Measurements from ENCODE around the gene GRM7. TPM values are rescaled to one million over a fixed set of nuclear protein-coding genes. Genes with fewer than 3 reads are reported as not detected.

Gene GRM7
- total RNA-seq, 1 donor from 2014 or later, result 4.1 TPM

DNA sequence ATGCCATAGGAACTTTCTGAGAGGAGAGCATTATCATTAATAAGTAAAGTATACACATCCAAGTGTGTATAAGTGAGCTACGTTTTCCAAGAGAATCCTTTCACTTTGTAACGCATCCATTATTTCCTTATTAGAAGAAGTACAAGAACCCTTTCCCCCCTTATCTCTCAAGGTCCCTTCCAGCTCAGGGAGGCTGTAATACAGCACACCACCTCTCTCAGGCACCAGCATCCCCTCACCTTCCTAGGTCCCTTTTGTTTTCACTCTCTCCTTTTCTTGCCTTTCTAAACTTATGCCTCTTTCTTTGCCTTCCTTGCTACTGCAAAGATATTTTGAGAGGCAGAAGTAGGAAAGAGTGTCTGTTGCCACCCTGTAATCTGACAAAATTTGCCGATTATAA, 446.0 kb downstream of the GRM7 start:
- no peak for DNase-seq (ENCODE audit: low spot score)

- DNase-seq (ENCODE audit: low spot score), result peak; percentile 74
Measured at GRCh38 chr3:7307410-7307809, 446.5 kb downstream of the GRM7 start.

DNA sequence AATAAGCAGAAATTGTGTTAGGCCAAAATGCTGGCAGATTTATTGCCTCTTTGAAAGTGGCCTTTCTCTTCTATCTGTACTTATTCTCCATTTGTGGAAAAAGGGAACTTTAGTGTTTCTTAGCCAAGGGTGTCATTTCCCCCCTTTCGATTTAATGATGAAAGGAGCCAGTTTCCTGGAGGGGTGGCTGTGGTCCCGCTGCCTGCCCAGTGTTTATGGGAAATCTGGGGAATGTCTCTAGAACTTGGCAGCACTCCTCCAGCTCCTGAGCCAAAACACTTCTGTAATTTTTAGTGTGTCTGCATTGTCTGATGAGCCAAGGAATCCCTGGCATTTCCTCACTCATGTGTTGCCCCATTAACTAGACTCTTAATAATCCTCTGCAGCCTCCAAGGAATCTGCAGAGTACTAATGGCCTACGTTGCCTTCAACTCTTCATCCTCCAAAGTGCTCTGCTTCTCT, 448.8 kb downstream of the GRM7 start:
- DNase-seq (ENCODE audit: low spot score), result peak; percentile 87

DNA sequence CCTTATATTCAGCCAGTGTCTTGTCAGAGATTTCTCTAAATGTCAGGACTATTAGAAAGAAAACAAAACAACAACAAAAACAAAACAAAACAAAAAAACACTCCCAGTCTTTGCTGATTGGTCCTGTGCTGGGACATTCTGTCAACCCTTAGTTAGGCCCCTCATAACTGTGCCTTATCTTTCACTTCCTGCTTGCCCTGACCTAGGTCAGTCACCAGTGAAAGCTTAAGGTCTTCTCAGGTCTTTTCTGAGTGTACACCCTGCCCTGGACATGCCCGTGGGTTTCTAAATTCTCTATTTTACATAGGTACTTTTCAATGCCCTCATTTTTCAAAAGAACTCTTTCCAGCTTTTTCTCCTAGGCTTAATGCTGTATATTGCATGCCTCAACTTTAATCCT, 454.1 kb downstream of the GRM7 start:
- DNase-seq (ENCODE audit: low spot score), result no peak

- DNase-seq (ENCODE audit: low spot score), result no peak
Measured at GRCh38 chr3:7322957-7323669, 462.2 kb downstream of the GRM7 start.

- no peak for DNase-seq (ENCODE audit: low spot score)
Measured at GRCh38 chr3:7328339-7328738, 467.4 kb downstream of the GRM7 start.

GRCh38 chr3:7332696-7333095, 471.8 kb downstream of the GRM7 start:
- DNase-seq (ENCODE audit: low spot score), result no peak

GRCh38 chr3:7333125-7333524, 472.2 kb downstream of the GRM7 start:
- DNase-seq (ENCODE audit: low spot score), result no peak

- no peak for DNase-seq (ENCODE audit: low spot score)
Measured at GRCh38 chr3:7340795-7341194, 479.9 kb downstream of the GRM7 start.

DNA sequence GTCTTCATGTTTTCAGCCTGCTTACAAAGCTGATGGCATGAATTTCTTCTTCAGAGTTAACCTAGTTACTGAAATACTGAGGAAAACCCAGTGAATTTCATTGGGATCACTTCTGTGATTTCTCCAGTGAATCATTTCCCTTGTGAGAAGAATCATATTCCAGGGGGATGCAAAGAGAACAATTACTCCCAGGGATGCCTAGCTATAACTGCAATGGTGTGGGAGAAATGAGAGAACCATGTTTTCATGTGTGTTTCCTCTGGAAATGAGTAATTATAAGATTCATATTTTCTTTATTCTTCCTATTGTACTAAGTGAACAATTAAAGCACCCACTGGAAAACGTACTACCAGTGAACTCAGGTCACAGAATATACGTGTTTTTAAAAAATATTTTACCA, 485.4 kb downstream of the GRM7 start:
- no peak for DNase-seq (ENCODE audit: low spot score)

GRCh38 chr3:7357101-7357500, 496.2 kb downstream of the GRM7 start:
- DNase-seq (ENCODE audit: low spot score), result no peak

GRCh38 chr3:7367968-7368367, 507.1 kb downstream of the GRM7 start:
- no peak for DNase-seq (ENCODE audit: low spot score)

DNA sequence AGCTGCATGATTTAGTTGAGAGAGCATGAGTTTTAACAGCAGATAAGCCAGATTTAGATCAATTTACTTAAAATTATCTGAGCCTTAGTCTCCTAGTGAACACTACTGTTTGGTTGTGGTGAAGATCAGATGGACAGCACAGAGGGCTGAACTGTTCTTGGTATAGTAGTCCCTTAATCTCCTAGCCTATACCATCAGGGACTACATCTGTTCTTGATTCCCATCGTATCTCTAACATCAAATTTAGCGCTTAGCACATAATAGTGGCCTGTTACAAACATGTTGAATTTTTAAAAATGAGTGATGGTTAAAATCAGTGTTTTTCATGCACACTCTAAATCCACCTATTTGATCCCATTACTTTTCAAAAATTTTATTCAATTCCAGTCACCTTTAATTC, 507.7 kb downstream of the GRM7 start:
- DNase-seq (ENCODE audit: low spot score), result no peak

DNA sequence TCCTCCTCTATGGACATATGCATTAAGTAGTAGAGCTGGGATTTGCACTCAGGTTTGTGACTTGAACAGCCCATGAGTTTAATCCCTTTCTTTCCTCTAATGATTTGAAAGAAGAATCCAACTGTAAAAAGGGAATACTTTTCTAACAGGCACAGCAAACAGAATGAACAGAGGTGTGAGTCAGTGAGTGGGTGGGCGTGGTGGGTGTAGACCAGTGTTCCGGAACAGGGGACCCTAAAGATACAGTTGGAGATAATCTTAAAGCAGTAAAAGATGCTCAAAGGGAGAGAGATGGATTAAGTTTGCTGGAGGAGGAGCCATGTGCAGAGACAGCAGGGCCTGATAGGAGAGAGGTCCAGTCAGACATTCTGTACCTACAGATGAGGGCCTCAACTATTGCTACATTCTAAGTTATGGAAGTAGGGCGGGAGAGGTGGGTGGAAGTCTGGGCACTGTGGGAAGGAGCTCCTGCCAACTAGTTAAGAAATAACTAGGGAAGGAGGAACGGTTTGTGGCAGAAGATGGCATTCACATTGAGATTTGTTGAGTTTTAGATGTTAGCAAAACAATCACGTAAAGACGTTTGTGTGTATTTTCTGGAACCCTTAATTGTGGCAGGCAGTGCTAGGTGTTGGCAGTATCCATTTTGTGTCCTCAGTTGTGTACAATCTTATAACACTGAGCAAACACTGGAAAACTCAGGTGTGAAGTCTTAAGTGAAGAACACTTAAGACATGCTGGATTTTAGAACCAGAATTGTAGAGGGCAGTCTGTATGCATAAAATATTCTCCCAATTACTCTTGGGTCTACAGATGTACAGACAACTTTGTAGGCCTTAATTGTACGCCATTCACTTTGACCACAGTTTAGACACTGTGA, 511.0 kb downstream of the GRM7 start:
- no peak for DNase-seq (ENCODE audit: low spot score)

DNA sequence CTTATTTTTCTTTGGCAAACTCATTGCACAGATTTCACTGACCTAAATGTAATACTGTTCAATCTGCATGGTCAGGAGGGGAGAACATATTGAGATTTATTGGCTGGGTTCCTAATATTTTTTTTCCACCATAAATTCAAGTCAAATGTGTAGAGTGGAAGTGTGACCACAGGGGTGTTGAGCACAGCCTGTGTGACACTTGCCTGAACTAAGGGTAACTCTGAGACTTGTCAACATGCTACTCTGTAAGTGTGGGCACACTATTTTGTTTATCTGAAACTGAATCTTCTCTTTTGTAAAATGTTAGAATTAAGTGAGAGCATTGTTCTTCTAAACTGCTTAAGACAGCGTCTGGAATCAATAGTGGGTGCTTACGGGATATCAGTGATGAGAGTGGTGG, 516.2 kb downstream of the GRM7 start:
- DNase-seq (ENCODE audit: low spot score), result no peak

DNA sequence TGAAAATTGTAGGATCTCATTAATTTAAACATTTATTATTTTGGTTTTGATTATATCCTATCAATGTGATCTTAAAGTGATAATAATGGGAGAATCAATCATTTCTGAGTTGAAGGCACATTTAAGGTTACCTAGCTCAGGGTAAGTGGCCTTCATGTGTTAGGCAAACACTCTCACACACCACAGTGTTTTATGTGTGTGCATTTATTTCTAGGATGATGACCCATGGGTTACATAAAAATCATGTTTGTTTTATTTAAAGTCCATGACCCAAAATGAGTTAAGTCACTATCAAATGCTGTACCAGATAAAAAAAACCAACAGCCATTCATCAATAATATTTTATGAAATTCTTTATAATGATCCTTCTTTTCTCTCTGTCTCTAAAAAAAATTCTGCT, 520.8 kb downstream of the GRM7 start:
- DNase-seq (ENCODE audit: low spot score), result no peak

DNA sequence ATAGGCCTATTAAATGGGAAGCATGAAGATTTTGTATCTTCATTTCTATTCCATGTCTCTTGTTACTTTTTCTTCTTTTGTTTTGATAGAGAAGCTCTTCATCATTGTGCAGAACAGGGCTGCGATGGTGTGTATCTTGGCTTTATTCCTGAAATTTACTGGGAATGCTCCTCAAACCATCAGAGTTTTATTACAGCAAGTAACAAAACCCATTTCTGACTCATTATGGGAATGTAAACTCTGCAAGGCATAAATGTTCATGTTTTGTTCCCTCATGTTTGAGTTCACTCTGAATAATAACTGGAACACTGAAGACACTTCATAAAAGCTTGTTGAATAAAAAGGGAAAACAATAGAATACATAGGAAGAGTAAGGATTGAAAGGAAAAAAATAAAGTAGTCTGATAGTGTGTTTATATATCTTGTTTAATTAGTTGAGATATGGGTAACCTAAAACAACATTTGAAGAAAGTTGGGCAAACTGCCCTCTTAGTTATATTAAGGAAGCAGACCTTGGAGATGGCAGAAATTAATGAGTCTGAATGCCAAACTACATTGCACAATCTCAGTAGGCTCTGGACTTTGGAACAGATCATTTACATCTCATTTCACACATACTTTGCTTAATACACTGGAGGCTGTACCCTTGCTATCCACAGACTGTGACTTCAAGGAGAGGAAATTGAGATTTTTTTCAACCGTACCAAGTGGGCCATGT, 521.5 kb downstream of the GRM7 start:
- DNase-seq (ENCODE audit: low spot score), result peak; percentile 52

- DNase-seq (ENCODE audit: low spot score), result no peak
Measured at GRCh38 chr3:7385635-7386034, 524.7 kb downstream of the GRM7 start.

GRCh38 chr3:7388026-7388425, 527.1 kb downstream of the GRM7 start:
- DNase-seq (ENCODE audit: low spot score), result no peak

DNA sequence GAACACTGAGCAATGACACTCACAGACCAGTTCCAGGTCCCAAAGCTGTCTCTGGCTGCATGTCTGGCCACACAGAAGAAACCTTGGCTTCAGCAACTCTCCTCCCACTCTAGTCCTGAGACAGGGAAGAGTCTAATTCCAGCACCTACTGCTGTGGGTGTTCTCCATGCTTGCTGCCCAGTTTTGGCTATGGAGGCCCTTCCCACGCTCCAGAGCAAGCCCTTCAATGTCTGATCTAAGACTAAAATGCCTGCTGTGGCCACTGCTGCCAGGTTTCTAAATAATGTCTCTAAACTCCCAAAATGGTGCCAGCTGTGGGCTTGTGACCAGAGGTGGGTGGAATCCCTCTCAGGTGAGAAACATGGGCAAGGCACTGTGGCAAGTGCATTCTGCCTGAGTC, 531.3 kb downstream of the GRM7 start:
- no peak for DNase-seq (ENCODE audit: low spot score)

DNA sequence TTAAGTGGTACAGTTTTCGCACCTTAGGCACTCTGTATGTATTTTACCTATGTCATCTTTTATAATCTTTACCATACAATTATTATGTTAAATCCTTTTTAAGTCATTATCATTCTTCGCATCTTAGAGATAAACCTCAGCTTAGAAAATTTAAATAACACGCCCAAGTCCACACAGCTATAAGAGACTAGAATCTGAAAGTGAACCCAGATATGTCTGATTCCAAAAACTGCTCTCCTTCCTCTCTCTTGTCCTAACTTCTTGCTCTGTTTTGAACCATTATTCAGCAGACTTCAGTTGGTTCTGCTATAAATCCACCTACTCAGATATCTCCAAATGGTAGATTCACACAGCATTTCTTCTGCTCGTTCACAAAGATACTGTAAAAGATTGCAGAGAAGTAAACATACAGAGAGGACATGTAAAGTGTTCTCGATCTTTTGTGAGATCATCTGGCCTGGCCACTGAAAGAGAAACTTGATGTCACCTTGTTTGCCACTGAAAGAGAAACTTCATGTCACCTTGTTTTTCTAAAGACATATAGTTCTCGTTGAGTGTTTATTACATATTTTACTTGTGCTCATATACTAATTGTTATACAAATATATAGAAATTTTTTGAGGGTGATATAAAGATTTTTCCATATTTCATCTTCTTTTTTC, 533.2 kb downstream of the GRM7 start:
- no peak for DNase-seq (ENCODE audit: low spot score)

- DNase-seq (ENCODE audit: low spot score), result no peak
Measured at GRCh38 chr3:7396534-7396933, 535.6 kb downstream of the GRM7 start.
